Upper lobe of left lung (tissue), 4 donors: Measurements from ENCODE around the gene MAN1C1.

Source experiments
- EP300 ChIP-seq, 4 donors: sonication (generic); formaldehyde crosslinking; IDR thresholded peaks; one replicate each; pipeline ENCODE4 v1.5.1; 2017; ENCODE audit warnings: antibody characterized with exemption in 4 of 4, control low read depth in 2 of 4
- POLR2A ChIP-seq, 4 donors: fragments of 450-650 bp; IDR thresholded peaks; one replicate each; pipeline ENCODE4 v1.5.1; 2016 to 2017; ENCODE audit warnings: antibody characterized with exemption in 4 of 4, mild to moderate bottlenecking in 2 of 4
- POLR2AphosphoS5 ChIP-seq, 2 donors: sonication (generic); formaldehyde crosslinking; IDR thresholded peaks; one replicate each; pipeline ENCODE4 v1.5.1; 2017; ENCODE audit warnings: antibody characterized with exemption in 2 of 2
- TF ChIP-seq, protein P1 (sequence below), 6 experiments: fragments of 450-650 bp in 4 of 6; fragments of 200-600 bp in 2 of 6; sonication (generic) in 2 of 6; IDR thresholded peaks; one replicate each; pipeline ENCODE4 v1.5.1; 2016 to 2019; ENCODE audit warnings: antibody characterized with exemption in 6 of 6

DNA sequence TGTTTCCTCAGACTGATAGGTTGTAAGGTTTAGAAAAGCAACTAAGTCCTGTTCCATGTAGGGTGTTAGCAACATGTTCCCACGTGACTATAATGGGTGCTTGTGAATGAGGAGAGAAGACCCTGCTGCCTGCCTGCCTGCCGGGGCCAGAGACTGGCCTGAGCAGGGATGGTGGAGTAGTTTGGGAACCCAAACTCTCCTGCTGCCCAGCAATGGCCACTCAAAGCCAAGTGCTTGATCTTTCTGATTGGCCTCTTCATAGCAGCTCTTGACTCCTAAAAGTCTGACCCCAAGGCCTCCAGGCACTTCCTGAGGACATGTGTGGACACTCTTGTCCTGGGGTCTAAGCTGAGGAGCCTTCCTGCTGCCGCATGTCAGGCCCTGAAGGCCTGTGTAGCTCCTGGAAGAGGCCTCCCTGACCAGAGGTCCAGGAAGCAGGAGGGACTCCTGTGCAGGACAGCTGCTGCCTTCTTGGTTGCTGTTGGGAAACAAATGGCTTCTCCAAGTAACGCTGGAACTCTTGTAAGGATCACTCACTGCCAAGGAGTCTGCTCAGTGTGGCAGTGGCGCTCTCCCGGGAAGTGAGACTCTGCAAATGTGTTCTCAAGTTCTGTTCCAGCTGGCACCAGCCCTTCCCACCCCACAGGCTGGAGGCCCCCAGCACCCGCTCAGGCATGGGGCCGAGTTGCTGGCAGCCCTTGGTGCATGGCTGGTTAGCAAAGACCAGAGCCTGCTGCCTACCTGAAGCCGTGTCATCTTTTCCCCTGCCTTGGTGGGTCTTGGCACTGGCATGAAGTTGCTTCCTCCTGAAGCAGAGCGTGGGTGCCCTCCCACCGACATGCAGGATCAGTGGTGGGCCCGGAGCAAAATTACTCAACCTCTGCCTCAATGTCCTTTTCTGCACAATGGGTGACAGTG lies 35.5 kb downstream of the MAN1C1 start:
- TF ChIP-seq, protein P1, sequence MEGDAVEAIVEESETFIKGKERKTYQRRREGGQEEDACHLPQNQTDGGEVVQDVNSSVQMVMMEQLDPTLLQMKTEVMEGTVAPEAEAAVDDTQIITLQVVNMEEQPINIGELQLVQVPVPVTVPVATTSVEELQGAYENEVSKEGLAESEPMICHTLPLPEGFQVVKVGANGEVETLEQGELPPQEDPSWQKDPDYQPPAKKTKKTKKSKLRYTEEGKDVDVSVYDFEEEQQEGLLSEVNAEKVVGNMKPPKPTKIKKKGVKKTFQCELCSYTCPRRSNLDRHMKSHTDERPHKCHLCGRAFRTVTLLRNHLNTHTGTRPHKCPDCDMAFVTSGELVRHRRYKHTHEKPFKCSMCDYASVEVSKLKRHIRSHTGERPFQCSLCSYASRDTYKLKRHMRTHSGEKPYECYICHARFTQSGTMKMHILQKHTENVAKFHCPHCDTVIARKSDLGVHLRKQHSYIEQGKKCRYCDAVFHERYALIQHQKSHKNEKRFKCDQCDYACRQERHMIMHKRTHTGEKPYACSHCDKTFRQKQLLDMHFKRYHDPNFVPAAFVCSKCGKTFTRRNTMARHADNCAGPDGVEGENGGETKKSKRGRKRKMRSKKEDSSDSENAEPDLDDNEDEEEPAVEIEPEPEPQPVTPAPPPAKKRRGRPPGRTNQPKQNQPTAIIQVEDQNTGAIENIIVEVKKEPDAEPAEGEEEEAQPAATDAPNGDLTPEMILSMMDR (IDR thresholded peaks at IDR 0.05): no peak
- no peak for TF ChIP-seq EP300 (IDR thresholded peaks at IDR 0.05)
- TF ChIP-seq POLR2AphosphoS5 (IDR thresholded peaks at IDR 0.05): no peak
- no peak for TF ChIP-seq POLR2A (IDR thresholded peaks at IDR 0.05)
